Breast epithelium (tissue), 4 donors: ENCODE measurements around the gene MGAT5. TPM values are rescaled to one million over a fixed set of nuclear protein-coding genes. Genes with fewer than 3 reads are reported as not detected.

Source experiments
- DNase-seq, 2 donors: peaks; one replicate each; pipeline ENCODE4 v3.0.0-alpha.2; 2019; ENCODE audit warnings: low spot score in 2 of 2
- H3K27ac ChIP-seq, 2 donors: fragments of 200-600 bp; sonication (generic) in 1 of 2; one replicate each; pipeline ENCODE4 v1.5.1; 2016 to 2019; ENCODE audit warnings: mild to moderate bottlenecking in 1 of 2
- H3K27me3 ChIP-seq, 2 donors: fragments of 200-600 bp; sonication (generic) in 1 of 2; one replicate each; pipeline versions ENCODE4 v1.5.1 to v1.6.0; 2017 to 2019; ENCODE audit warnings: control low read depth in 1 of 2, mild to moderate bottlenecking in 1 of 2
- H3K36me3 ChIP-seq: fragments of 200-600 bp; one replicate; pipeline ENCODE4 v1.5.1; 2019
- H3K4me1 ChIP-seq, 2 donors: fragments of 200-600 bp; sonication (generic); one replicate each; pipeline ENCODE4 v1.5.1; 2016 to 2019; ENCODE audit warnings: control low read depth in 1 of 2
- H3K4me3 ChIP-seq, 3 donors: fragments of 200-600 bp; sonication (generic); 1 replicate in 2 of 3; 2 replicates in 1 of 3; pipeline ENCODE4 v1.5.1; 2016 to 2019; ENCODE audit warnings: mild to moderate bottlenecking in 3 of 3, moderate library complexity in 2 of 3
- H3K9me3 ChIP-seq, 2 donors: fragments of 200-600 bp; sonication (generic) in 1 of 2; one replicate each; pipeline ENCODE4 v1.5.1; 2016 to 2019; ENCODE audit warnings: control low read depth in 1 of 2
- POLR2A ChIP-seq: fragments of 450-650 bp; IDR thresholded peaks from one replicate; pipeline ENCODE4 v1.6.1; 2016; ENCODE audit warnings: antibody characterized with exemption, mild to moderate bottlenecking, moderate library complexity
- POLR2AphosphoS5 ChIP-seq, 3 donors: sonication (generic); formaldehyde crosslinking; IDR thresholded peaks; one replicate each; pipeline ENCODE4 v1.6.1; 2017; ENCODE audit warnings: antibody characterized with exemption in 3 of 3
- intact Hi-C: fragments of 100-400 bp; cut with DNase I; formaldehyde crosslinking; loops from one replicate; pipeline ENCODE4 v1.15.1; 2023; ENCODE audit warnings: low total_unique reads
- total RNA-seq, 3 donors: library from RNA; depleted of rRNA; stranded (reverse); fragments of >200 nt; gene quantifications; one replicate each; pipeline ENCODE4 v1.1.0, GENCODE V29; 2016
- TF ChIP-seq, protein P1 (sequence below), 3 donors: fragments of 450-650 bp; IDR thresholded peaks; one replicate each; pipeline ENCODE4 v1.5.1; 2016 to 2017; ENCODE audit warnings: antibody characterized with exemption in 3 of 3, mild to moderate bottlenecking in 3 of 3, moderate library complexity in 3 of 3

MGAT5 gene
- total RNA-seq, 3 donors from 2014 or later = 30.5 to 42.6 (median 34.4) TPM

DNA sequence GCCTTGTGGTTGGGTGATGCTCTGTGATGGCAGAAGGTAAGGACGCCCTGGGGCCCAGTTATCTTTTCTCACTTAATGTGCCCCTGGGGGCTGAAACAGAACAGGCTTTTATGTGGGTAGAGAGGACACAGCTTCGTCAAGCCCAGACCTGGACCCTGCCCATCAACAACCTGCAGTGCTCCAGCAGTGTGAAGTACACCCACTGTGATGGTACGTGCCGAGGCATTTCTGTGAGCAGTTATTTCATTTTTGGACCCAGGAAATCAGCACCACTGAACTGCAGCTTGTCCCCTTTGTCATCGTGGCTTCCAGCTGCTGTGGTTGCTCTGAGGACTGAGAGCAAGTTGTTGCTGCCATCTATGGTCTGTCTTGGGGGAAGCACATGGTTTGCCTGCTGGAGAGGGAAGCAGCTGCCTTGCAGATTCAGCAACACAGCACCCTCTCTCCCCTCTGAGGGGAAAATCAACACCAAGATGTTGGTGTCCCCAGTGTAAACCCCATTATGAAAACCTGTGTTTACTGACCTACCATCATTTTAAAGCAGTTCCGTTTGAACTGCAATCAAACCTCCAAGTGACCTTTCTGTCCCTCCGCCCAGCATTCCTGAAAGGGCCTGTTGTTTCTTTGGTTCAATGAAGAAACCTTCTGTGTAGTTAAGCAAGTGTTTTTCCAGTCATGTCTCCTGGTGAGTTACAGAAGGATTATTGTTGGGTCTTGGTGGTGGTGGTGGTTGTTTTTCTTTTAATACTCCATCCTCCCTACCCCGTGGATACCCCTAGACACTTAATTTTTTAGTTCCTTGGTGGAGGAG, 158.2 kb downstream of the MGAT5 start:
- Histone ChIP-seq H3K4me1 (peaks cover 0 to 15% of the 10 kb centered on the region in 2 donors), H3K9me3 (no peaks in the 10 kb centered on the region), H3K4me3 (no peak overlapping the region), H3K27me3 (no peaks in the 10 kb centered on the region), H3K36me3 (no peaks in the 10 kb centered on the region), H3K27ac (peak overlapping the region; percentile 68 to 80)
- intact Hi-C loops = loop anchor here (10.0 kb wide), 1 partner anchor 287 kb away; no protein-coding TSS in a partner anchor
- DNase-seq = peak in 1 of 2 donors; percentile 61
- TF ChIP-seq, protein P1, sequence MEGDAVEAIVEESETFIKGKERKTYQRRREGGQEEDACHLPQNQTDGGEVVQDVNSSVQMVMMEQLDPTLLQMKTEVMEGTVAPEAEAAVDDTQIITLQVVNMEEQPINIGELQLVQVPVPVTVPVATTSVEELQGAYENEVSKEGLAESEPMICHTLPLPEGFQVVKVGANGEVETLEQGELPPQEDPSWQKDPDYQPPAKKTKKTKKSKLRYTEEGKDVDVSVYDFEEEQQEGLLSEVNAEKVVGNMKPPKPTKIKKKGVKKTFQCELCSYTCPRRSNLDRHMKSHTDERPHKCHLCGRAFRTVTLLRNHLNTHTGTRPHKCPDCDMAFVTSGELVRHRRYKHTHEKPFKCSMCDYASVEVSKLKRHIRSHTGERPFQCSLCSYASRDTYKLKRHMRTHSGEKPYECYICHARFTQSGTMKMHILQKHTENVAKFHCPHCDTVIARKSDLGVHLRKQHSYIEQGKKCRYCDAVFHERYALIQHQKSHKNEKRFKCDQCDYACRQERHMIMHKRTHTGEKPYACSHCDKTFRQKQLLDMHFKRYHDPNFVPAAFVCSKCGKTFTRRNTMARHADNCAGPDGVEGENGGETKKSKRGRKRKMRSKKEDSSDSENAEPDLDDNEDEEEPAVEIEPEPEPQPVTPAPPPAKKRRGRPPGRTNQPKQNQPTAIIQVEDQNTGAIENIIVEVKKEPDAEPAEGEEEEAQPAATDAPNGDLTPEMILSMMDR (IDR thresholded peaks at IDR 0.05) = peak in 2 of 3 donors; percentile 64 to 66
- no peak for TF ChIP-seq POLR2A
- TF ChIP-seq POLR2AphosphoS5 (IDR thresholded peaks at IDR 0.05) = peak in 1 of 3 donors; percentile 54

DNA sequence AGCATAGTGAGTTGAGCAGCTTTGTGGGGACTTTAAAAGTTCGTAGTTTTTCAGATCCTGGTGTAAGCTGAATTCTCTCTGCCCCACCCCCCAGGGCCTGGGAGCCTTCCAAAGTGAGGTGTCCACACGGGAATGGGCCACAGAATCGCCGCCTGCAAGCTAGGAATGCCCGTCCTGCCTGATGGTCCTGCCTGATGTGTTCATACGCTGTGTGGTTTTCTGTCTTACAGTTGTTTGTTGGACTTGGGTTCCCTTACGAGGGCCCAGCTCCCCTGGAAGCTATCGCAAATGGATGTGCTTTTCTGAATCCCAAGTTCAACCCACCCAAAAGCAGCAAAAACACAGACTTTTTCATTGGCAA, 158.7 kb downstream of the MGAT5 start:
- intact Hi-C loops = loop anchor here (10.0 kb wide), 1 partner anchor 288 kb away; no protein-coding TSS in a partner anchor
- H3K27ac ChIP-seq = peak overlapping the region; percentile 45 to 80
- TF ChIP-seq POLR2A = no peak

GRCh38 chr2:134413430-134413829, 159.6 kb downstream of the MGAT5 start:
- no peak for DNase-seq
- H3K36me3 ChIP-seq = no peaks in the 10 kb centered on the region
- peaks cover 0 to 15% of the 10 kb centered on the region in 2 donors for H3K4me1 ChIP-seq
- H3K27ac ChIP-seq = peak overlapping the region; percentile 45 to 80
- H3K27me3 ChIP-seq = no peaks in the 10 kb centered on the region
- no peak for TF ChIP-seq POLR2AphosphoS5 (IDR thresholded peaks at IDR 0.05)
- no peak for TF ChIP-seq POLR2A
- TF ChIP-seq, protein P1 (IDR thresholded peaks at IDR 0.05) = no peak
- H3K4me3 ChIP-seq = no peak overlapping the region
- H3K9me3 ChIP-seq = no peaks in the 10 kb centered on the region
- intact Hi-C loops = loop anchor here (10.0 kb wide), 1 partner anchor 289 kb away; no protein-coding TSS in a partner anchor

More for the DNA sequence above, 158.7 kb downstream of the MGAT5 start:
- peak in 1 of 2 donors; percentile 34 for DNase-seq
- no peaks in the 10 kb centered on the region for H3K27me3 ChIP-seq
- H3K36me3 ChIP-seq = no peaks in the 10 kb centered on the region
- no peaks in the 10 kb centered on the region for H3K9me3 ChIP-seq
- H3K4me3 ChIP-seq = no peak overlapping the region
- peaks cover 0 to 15% of the 10 kb centered on the region in 2 donors for H3K4me1 ChIP-seq

DNA sequence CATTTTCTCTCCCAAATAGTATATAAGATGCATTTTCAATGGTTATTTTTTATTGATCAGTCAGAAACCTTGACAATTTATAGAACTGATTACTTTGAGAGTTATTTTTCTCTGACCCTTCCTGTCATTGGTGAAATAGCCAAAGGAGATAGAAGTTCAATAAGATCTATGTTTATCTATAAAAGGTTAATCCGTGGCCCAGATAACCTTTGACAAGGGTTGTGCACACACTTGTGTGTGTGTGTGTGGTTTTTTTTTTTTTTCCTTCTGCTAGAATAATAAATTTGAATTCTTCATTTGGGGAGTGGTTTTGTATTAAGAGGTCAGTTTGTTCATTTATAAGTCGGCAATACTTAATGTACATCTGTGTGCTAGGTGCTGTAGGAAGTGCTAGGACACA, 160.0 kb downstream of the MGAT5 start:
- no peak overlapping the region for H3K4me3 ChIP-seq
- no peaks in the 10 kb centered on the region for H3K36me3 ChIP-seq
- intact Hi-C loops = loop anchor here (10.0 kb wide), 1 partner anchor 289 kb away; no protein-coding TSS in a partner anchor
- no peaks in the 10 kb centered on the region for H3K9me3 ChIP-seq
- H3K4me1 ChIP-seq = peaks cover 0 to 15% of the 10 kb centered on the region in 2 donors
- no peak overlapping the region for H3K27ac ChIP-seq
- H3K27me3 ChIP-seq = no peaks in the 10 kb centered on the region
- TF ChIP-seq POLR2AphosphoS5 (IDR thresholded peaks at IDR 0.05) (no peak), POLR2A (no peak)
- TF ChIP-seq, protein P1 (IDR thresholded peaks at IDR 0.05) = no peak
- DNase-seq = no peak

DNA sequence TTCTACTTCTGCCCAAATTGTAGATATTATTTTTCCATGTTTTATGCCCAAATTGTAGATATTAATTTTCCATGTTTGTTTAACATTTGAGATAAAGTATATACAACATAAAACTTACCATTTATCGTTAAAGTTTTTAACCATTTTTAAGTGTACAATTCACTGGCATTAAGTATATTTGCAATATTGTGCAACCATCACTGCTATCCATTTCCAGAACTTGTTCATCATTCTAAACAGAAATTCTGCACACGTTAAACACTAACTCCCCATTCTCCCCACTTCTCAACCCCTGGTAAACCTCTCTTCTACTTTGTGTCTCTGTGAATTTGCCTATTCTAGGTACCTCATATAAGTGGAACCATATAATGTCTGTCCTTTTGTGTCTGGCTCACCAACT, 162.1 kb downstream of the MGAT5 start:
- Histone ChIP-seq H3K9me3 (no peaks in the 10 kb centered on the region), H3K4me1 (peaks cover 0 to 15% of the 10 kb centered on the region in 2 donors), H3K4me3 (no peak overlapping the region), H3K36me3 (no peaks in the 10 kb centered on the region), H3K27ac (no peak overlapping the region), H3K27me3 (no peaks in the 10 kb centered on the region)
- DNase-seq = no peak
- no peak for TF ChIP-seq POLR2A
- intact Hi-C loops = loop anchor here (10.0 kb wide), 1 partner anchor 291 kb away; no protein-coding TSS in a partner anchor

GRCh38 chr2:134416637-134417036, 162.8 kb downstream of the MGAT5 start:
- Histone ChIP-seq H3K27me3 (no peaks in the 10 kb centered on the region), H3K4me3 (no peak overlapping the region), H3K36me3 (no peaks in the 10 kb centered on the region), H3K4me1 (peaks cover 0 to 9% of the 10 kb centered on the region in 2 donors), H3K27ac (no peak overlapping the region), H3K9me3 (no peaks in the 10 kb centered on the region)
- no peak for DNase-seq
- TF ChIP-seq, protein P1 (IDR thresholded peaks at IDR 0.05) = no peak
- TF ChIP-seq POLR2A (no peak), POLR2AphosphoS5 (IDR thresholded peaks at IDR 0.05) (no peak)
- intact Hi-C loops = loop anchor here (10.0 kb wide), 1 partner anchor 292 kb away; no protein-coding TSS in a partner anchor
